WTC11 (cell line): ENCODE measurements around the gene FXYD3. TPM values are rescaled to one million over a fixed set of nuclear protein-coding genes. Genes with fewer than 3 reads are reported as not detected.

ENCODE experiments used
- ATAC-seq: fragments of 200-7000 bp; cut with Tn5 transposase; 2 replicates; pipeline ENCODE4 v1.10.0; 2021; ENCODE audit warnings: mild to moderate bottlenecking, moderate library complexity
- CTCF ChIA-PET: fragments of 300-600 bp; sonication (Branson Sonifier 250); formaldehyde crosslinking; loops from one replicate; lab custom pipeline; 2021; ENCODE audit warnings: antibody characterized with exemption; lab: Charles Lee
- POLR2A ChIA-PET: fragments of 350-600 bp; sonication (Branson Sonifier 250); formaldehyde crosslinking; loops from one replicate; lab custom pipeline; 2021; ENCODE audit warnings: antibody characterized with exemption; lab: Charles Lee
- DNase-seq: peaks from one replicate; pipeline ENCODE4 v3.0.0; 2021; ENCODE audit warnings: low spot score
- H3K27ac Mint-ChIP-seq: 2 replicates; pipeline ENCODE4 v1.8.0; 2021; ENCODE audit warnings: mixed read lengths
- H3K27me3 Mint-ChIP-seq: 2 replicates; pipeline ENCODE4 v1.8.0; 2021; ENCODE audit warnings: low read depth, mild to moderate bottlenecking, moderate library complexity, mixed read lengths
- H3K36me3 Mint-ChIP-seq: 2 replicates; pipeline ENCODE4 v1.8.0; 2021; ENCODE audit warnings: mixed read lengths
- H3K4me1 Mint-ChIP-seq: 2 replicates; pipeline ENCODE4 v1.8.0; 2022; ENCODE audit warnings: mixed read lengths
- H3K4me3 Mint-ChIP-seq: 2 replicates; pipeline ENCODE4 v1.8.0; 2021; ENCODE audit warnings: mild to moderate bottlenecking, moderate library complexity, mixed read lengths
- H3K9me3 Mint-ChIP-seq: 2 replicates; pipeline ENCODE4 v1.8.0; 2021; ENCODE audit warnings: mixed read lengths
- ATF2 ChIP-seq: sonication (generic); formaldehyde crosslinking; IDR thresholded peaks from 2 replicates; pipeline ENCODE4 v1.8.1; 2022; ENCODE audit warnings: low read depth, missing genetic modification reagents, borderline replicate concordance
- ATF6 ChIP-seq: sonication (generic); formaldehyde crosslinking; IDR thresholded peaks from 2 replicates; pipeline ENCODE4 v1.8.1; 2023; ENCODE audit warnings: mild to moderate bottlenecking, missing genetic modification reagents
- GTF2I ChIP-seq: fragments of 250-450 bp; sonication (Bioruptor Pico); conservative IDR thresholded peaks from 2 replicates; pipeline ENCODE4 v1.4.0; 2021; ENCODE audit warnings: mild to moderate bottlenecking
- IRF2 ChIP-seq: sonication (generic); formaldehyde crosslinking; IDR thresholded peaks from 2 replicates; pipeline ENCODE4 v1.8.0; 2022; ENCODE audit warnings: low read depth, missing genetic modification reagents, borderline replicate concordance
- MAX ChIP-seq: sonication (generic); formaldehyde crosslinking; IDR thresholded peaks from 2 replicates; pipeline ENCODE4 v1.8.0; 2022; ENCODE audit warnings: mild to moderate bottlenecking, missing genetic modification reagents
- MLX ChIP-seq: sonication (generic); formaldehyde crosslinking; IDR thresholded peaks from 2 replicates; pipeline ENCODE4 v1.8.1; 2023; ENCODE audit warnings: mild to moderate bottlenecking, missing genetic modification reagents, moderate library complexity
- NR2C2 ChIP-seq: sonication (generic); formaldehyde crosslinking; IDR thresholded peaks from 2 replicates; pipeline ENCODE4 v1.8.0; 2022; ENCODE audit warnings: mild to moderate bottlenecking, missing genetic modification reagents
- PRDM15 ChIP-seq: sonication (generic); formaldehyde crosslinking; IDR thresholded peaks from 2 replicates; pipeline ENCODE4 v1.8.0; 2022; ENCODE audit warnings: missing genetic modification reagents
- PRRX2 ChIP-seq: fragments of 250-450 bp; sonication (Bioruptor Pico); IDR thresholded peaks from 2 replicates; pipeline ENCODE4 v1.8.0; 2021; ENCODE audit warnings: mild to moderate bottlenecking
- TEAD4 ChIP-seq: sonication (generic); formaldehyde crosslinking; IDR thresholded peaks from 2 replicates; pipeline ENCODE4 v1.8.0; 2022; ENCODE audit warnings: mild to moderate bottlenecking, missing genetic modification reagents
- USF1 ChIP-seq: sonication (generic); formaldehyde crosslinking; IDR thresholded peaks from 2 replicates; pipeline ENCODE4 v1.8.0; 2022; ENCODE audit warnings: mild to moderate bottlenecking, missing genetic modification reagents
- USF2 ChIP-seq: sonication (generic); formaldehyde crosslinking; IDR thresholded peaks from 2 replicates; pipeline ENCODE4 v1.8.1; 2023; ENCODE audit warnings: mild to moderate bottlenecking, missing genetic modification reagents, moderate library complexity
- ZBTB43 ChIP-seq: sonication (generic); formaldehyde crosslinking; IDR thresholded peaks from 2 replicates; pipeline ENCODE4 v1.8.1; 2023; ENCODE audit warnings: mild to moderate bottlenecking, missing genetic modification reagents
- ZMAT4 ChIP-seq: fragments of 250-450 bp; sonication (Bioruptor Pico); IDR thresholded peaks from 2 replicates; pipeline ENCODE4 v1.9.0; 2021; ENCODE audit warnings: mild to moderate bottlenecking
- ZNF121 ChIP-seq: sonication (generic); formaldehyde crosslinking; IDR thresholded peaks from 2 replicates; pipeline ENCODE4 v1.8.0; 2023; ENCODE audit warnings: missing genetic modification reagents
- total RNA-seq: library from RNA; stranded (reverse); gene quantifications from 3 replicates; pipeline ENCODE4 v1.2.3, GENCODE V29; 2021

FXYD3 gene
- total RNA-seq, 1 experiment from 2014 or later, result 1.8 TPM

- ChIA-PET CTCF (interaction anchor here (0.8 to 3.7 kb wide), 5 partner anchors 13 to 42 kb away, joined by 3 to 14 read pairs (median 9); no protein-coding TSS in a partner anchor), POLR2A (interaction anchor here (0.5 kb wide), 1 partner anchor 563 kb away, joined by 3 read pairs; no protein-coding TSS in a partner anchor)
- Mint-ChIP-seq H3K36me3 (0 out of 2 replicates have a peak, but pooled peaks cover 3% of the 10 kb centered on the region), H3K4me1 (peaks cover 16% of the 10 kb centered on the region), H3K4me3 (no peak overlapping the region), H3K27ac (no peak overlapping the region), H3K27me3 (peaks cover 5% of the 10 kb centered on the region), H3K9me3 (peaks cover 7% of the 10 kb centered on the region)
- ATAC-seq, result no peak
- no peak for DNase-seq
- no peak for TF ChIP-seq ZNF121 (CRISPR knock-in tag)
- TF ChIP-seq, all 79 proteins: peak for 0
Measured at GRCh38 chr19:35086455-35086854, 29.2 kb upstream of the FXYD3 start.

GRCh38 chr19:35087393-35087792, 28.2 kb upstream of the FXYD3 start:
- ATAC-seq (no peak), DNase-seq (no peak)
- CTCF ChIA-PET, result interaction anchor here (0.5 to 2.6 kb wide), 4 partner anchors 21 to 45 kb away, joined by 3 to 11 read pairs (median 8); no protein-coding TSS in a partner anchor
- TF ChIP-seq MAX (no peak), GTF2I (CRISPR knock-in tag) (no peak), PRDM15 (CRISPR knock-in tag) (no peak), USF1 (peak; percentile 80), USF2 (CRISPR knock-in tag) (peak; percentile 87)
- TF ChIP-seq, all 79 proteins: peak for 2
- POLR2A ChIA-PET, result no interaction called here
- no peak overlapping the region for H3K4me3 Mint-ChIP-seq
- no peak overlapping the region for H3K27ac Mint-ChIP-seq
- H3K4me1 Mint-ChIP-seq, result peaks cover 18% of the 10 kb centered on the region
- peaks cover 5% of the 10 kb centered on the region for H3K27me3 Mint-ChIP-seq
- 0 out of 2 replicates have a peak, but pooled peaks cover 3% of the 10 kb centered on the region for H3K36me3 Mint-ChIP-seq
- peaks cover 4% of the 10 kb centered on the region for H3K9me3 Mint-ChIP-seq

GRCh38 chr19:35088131-35088913, 27.3 kb upstream of the FXYD3 start:
- Mint-ChIP-seq H3K4me3 (no peak overlapping the region), H3K4me1 (peaks cover 22% of the 10 kb centered on the region), H3K9me3 (no peaks in the 10 kb centered on the region; the same call in 1 of the 2 replicates), H3K36me3 (no peaks in the 10 kb centered on the region), H3K27me3 (peaks cover 5% of the 10 kb centered on the region), H3K27ac (no peak overlapping the region)
- ATAC-seq (no peak), DNase-seq (no peak)
- POLR2A ChIA-PET, result no interaction called here
- CTCF ChIA-PET, result interaction anchor here (0.7 to 2.6 kb wide), 3 partner anchors 22 to 44 kb away, joined by 3 to 11 read pairs (median 5); no protein-coding TSS in a partner anchor
- no peak for TF ChIP-seq ATF2 (CRISPR knock-in tag)
- no peak for TF ChIP-seq TEAD4 (CRISPR knock-in tag)
- TF ChIP-seq MLX, result no peak
- no peak for TF ChIP-seq ATF6 (CRISPR knock-in tag)
- TF ChIP-seq IRF2 (CRISPR knock-in tag), result no peak
- TF ChIP-seq ZMAT4 (CRISPR knock-in tag), result no peak
- no peak for TF ChIP-seq NR2C2 (CRISPR knock-in tag)
- no peak for TF ChIP-seq PRRX2
- TF ChIP-seq ZBTB43 (CRISPR knock-in tag), result no peak
